H1 (cell line): ENCODE results near the gene CLPSL2. TPM values are rescaled to one million over a fixed set of nuclear protein-coding genes. Genes with fewer than 3 reads are reported as not detected.

Experiments
- CTCF ChIA-PET: fragments of 300-600 bp; sonication (Branson Sonifier 250); formaldehyde crosslinking; loops from one replicate; lab custom pipeline; 2021; ENCODE audit not compliant: partially characterized antibody; lab: Charles Lee
- POLR2A ChIA-PET: fragments of 300-600 bp; sonication (Branson Sonifier 250); formaldehyde crosslinking; loops from one replicate; lab custom pipeline; 2021; ENCODE audit warnings: inconsistent platforms; ENCODE audit not compliant: partially characterized antibody; lab: Charles Lee
- DNase-seq, 2 experiments: peaks; one replicate each; pipeline versions ENCODE4 v3.0.0 to v3.0.0-alpha.2; 2010 to 2022; ENCODE audit warnings: low spot score in 2 of 2, low read depth in 1 of 2, mixed read lengths in 1 of 2
- FAIRE-seq: peaks from 2 replicates; lab custom pipeline; 2011; peaks lifted over from hg19 to GRCh38; lab: Jason Lieb, UNC
- H2AFZ ChIP-seq: 2 replicates; pipeline ENCODE4 v1.8.1; 2012; ENCODE audit warnings: low read length, inconsistent platforms
- H2AK5ac ChIP-seq: 2 replicates; pipeline ENCODE4 v1.6.1; 2013; ENCODE audit warnings: low read depth, low read length
- H2BK120ac ChIP-seq: replicated peaks from 2 replicates; pipeline ENCODE3; 2013; ENCODE audit warnings: low read depth, low read length, inconsistent platforms
- H2BK12ac ChIP-seq: 2 replicates; pipeline ENCODE4 v1.6.1; 2013; ENCODE audit warnings: low read depth, low read length
- H2BK15ac ChIP-seq: 2 replicates; pipeline ENCODE4 v1.6.1; 2013; ENCODE audit warnings: low read length
- H2BK20ac ChIP-seq: 2 replicates; pipeline ENCODE4 v1.6.1; 2013; ENCODE audit warnings: low read length
- H2BK5ac ChIP-seq: 2 replicates; pipeline ENCODE4 v1.6.1; 2013; ENCODE audit warnings: low read depth, low read length
- H3K14ac ChIP-seq: 2 replicates; pipeline ENCODE4 v1.6.1; 2013; ENCODE audit warnings: inconsistent platforms; ENCODE audit not compliant: insufficient read length
- H3K18ac ChIP-seq: 2 replicates; pipeline ENCODE4 v1.6.1; 2013; ENCODE audit warnings: low read length; ENCODE audit errors: extremely low read depth
- H3K23ac ChIP-seq: 2 replicates; pipeline ENCODE4 v1.6.1; 2013; ENCODE audit warnings: inconsistent platforms; ENCODE audit not compliant: insufficient read length
- H3K23me2 ChIP-seq: 2 replicates; pipeline ENCODE4 v1.6.1; 2013; ENCODE audit warnings: low read depth, low read length
- H3K27ac ChIP-seq: 2 replicates; pipeline ENCODE4 v1.6.1; 2011; ENCODE audit warnings: low read depth, low read length, inconsistent platforms
- H3K27me3 ChIP-seq, 4 experiments: replicated peaks in 1 of 4; 1 replicate in 1 of 4; 2 replicates in 3 of 4; pipeline versions ENCODE4 v1.6.1 to v1.8.1; 2011 to 2013; ENCODE audit warnings: low read length in 3 of 4, mild to moderate bottlenecking in 3 of 4, inconsistent platforms in 2 of 4, mixed read lengths in 2 of 4, moderate library complexity in 1 of 4; ENCODE audit not compliant: control insufficient read depth in 3 of 4, insufficient read depth in 3 of 4; ENCODE audit errors: extremely low read depth in 1 of 4
- H3K36me3 ChIP-seq, 4 experiments: 2 replicates each; pipeline versions ENCODE4 v1.6.1 to v1.8.1; 2011 to 2013; ENCODE audit warnings: mild to moderate bottlenecking in 4 of 4, low read length in 3 of 4, moderate library complexity in 2 of 4, control low read depth in 1 of 4, inconsistent platforms in 1 of 4; ENCODE audit not compliant: insufficient read depth in 4 of 4, control insufficient read depth in 2 of 4
- H3K4ac ChIP-seq: replicated peaks from 2 replicates; pipeline ENCODE3; 2013; ENCODE audit warnings: low read length, low read depth, mixed read lengths, inconsistent platforms; ENCODE audit not compliant: insufficient read length
- H3K4me1 ChIP-seq, 4 experiments: replicated peaks in 1 of 4; 1 replicate in 1 of 4; 2 replicates in 3 of 4; pipeline versions ENCODE4 v1.6.1 to v1.8.1; 2011 to 2013; ENCODE audit warnings: low read length in 3 of 4, inconsistent platforms in 2 of 4, mixed read lengths in 1 of 4; ENCODE audit not compliant: insufficient read depth in 4 of 4, control insufficient read depth in 3 of 4
- H3K4me2 ChIP-seq, 2 experiments: 2 replicates each; pipeline versions ENCODE4 v1.6.1 to v1.8.1; 2011 to 2013; ENCODE audit warnings: low read depth in 2 of 2, low read length in 2 of 2, control low read depth in 1 of 2, inconsistent platforms in 1 of 2, mild to moderate bottlenecking in 1 of 2; ENCODE audit not compliant: insufficient read depth in 1 of 2
- H3K4me3 ChIP-seq, 4 experiments: fragments of 200-600, 300-600 bp in 1 of 4; sonication (generic), shearing (Covaris generic), sonication (Bioruptor Twin) in 1 of 4; 2 replicates each; pipeline versions ENCODE4 v1.5.1 to v1.8.1; 2011 to 2016; ENCODE audit warnings: low read length in 4 of 4, low read depth in 3 of 4, control low read depth in 2 of 4, inconsistent platforms in 2 of 4, mild to moderate bottlenecking in 2 of 4, mixed read lengths in 1 of 4, moderate library complexity in 1 of 4; ENCODE audit not compliant: insufficient read depth in 2 of 4; ENCODE audit errors: extremely low read depth in 1 of 4
- H3K56ac ChIP-seq: replicated peaks from 2 replicates; pipeline ENCODE3; 2013; ENCODE audit warnings: low read depth, mild to moderate bottlenecking, mixed read lengths, low read length, inconsistent platforms; ENCODE audit not compliant: insufficient read length
- H3K79me1 ChIP-seq: 2 replicates; pipeline ENCODE4 v1.6.1; 2013; ENCODE audit warnings: low read depth, low read length, control low read depth
- H3K79me2 ChIP-seq, 2 experiments: 2 replicates each; pipeline versions ENCODE4 v1.6.1 to v1.8.1; 2012 to 2013; ENCODE audit warnings: low read length in 2 of 2, mild to moderate bottlenecking in 2 of 2, inconsistent platforms in 1 of 2; ENCODE audit not compliant: insufficient read depth in 2 of 2, control insufficient read depth in 1 of 2
- H3K9ac ChIP-seq, 4 experiments: replicated peaks in 1 of 4; 1 replicate in 1 of 4; 2 replicates in 3 of 4; pipeline versions ENCODE4 v1.6.1 to v1.8.1; 2011 to 2013; ENCODE audit warnings: low read depth in 3 of 4, low read length in 3 of 4, control low read depth in 2 of 4, mild to moderate bottlenecking in 2 of 4, moderate library complexity in 2 of 4, inconsistent platforms in 1 of 4; ENCODE audit errors: extremely low read depth in 1 of 4
- H3K9me3 ChIP-seq, 2 experiments: 2 replicates each; pipeline versions ENCODE4 v1.6.1 to v1.8.1; 2012 to 2013; ENCODE audit warnings: mild to moderate bottlenecking in 2 of 2, moderate library complexity in 2 of 2, control low read depth in 1 of 2, inconsistent platforms in 1 of 2, low read depth in 1 of 2, low read length in 1 of 2, mixed read lengths in 1 of 2; ENCODE audit not compliant: insufficient read depth in 2 of 2
- H4K20me1 ChIP-seq, 2 experiments: replicated peaks in 1 of 2; 2 replicates each; pipeline versions ENCODE3 to v1.8.1; 2011 to 2013; ENCODE audit warnings: inconsistent platforms in 2 of 2, low read length in 2 of 2, mild to moderate bottlenecking in 1 of 2; ENCODE audit not compliant: insufficient read depth in 2 of 2, control insufficient read depth in 1 of 2
- H4K5ac ChIP-seq: 2 replicates; pipeline ENCODE4 v1.6.1; 2013; ENCODE audit warnings: low read length, low read depth, mixed read lengths, inconsistent platforms; ENCODE audit not compliant: insufficient read length
- H4K8ac ChIP-seq: 2 replicates; pipeline ENCODE4 v1.8.0; 2013; ENCODE audit warnings: mild to moderate bottlenecking, moderate library complexity, low read length, inconsistent platforms; ENCODE audit not compliant: insufficient read depth; ENCODE audit errors: extremely low read depth
- H4K91ac ChIP-seq: replicated peaks from 2 replicates; pipeline ENCODE3; 2013; ENCODE audit warnings: low read length, mixed read lengths, inconsistent platforms; ENCODE audit not compliant: insufficient read length
- BRCA1 ChIP-seq: IDR thresholded peaks from 2 replicates; pipeline ENCODE4 v1.6.1; 2012; ENCODE audit warnings: low read depth, low read length, improper control_type of control experiment
- RBBP5 ChIP-seq: IDR thresholded peaks from 2 replicates; pipeline ENCODE4 v1.7.1; 2012; ENCODE audit warnings: low read depth, mild to moderate bottlenecking, inconsistent platforms, low read length, moderate library complexity, borderline replicate concordance
- SRF ChIP-seq: IDR thresholded peaks from 2 replicates; pipeline ENCODE4 v1.6.1; 2011; ENCODE audit warnings: mild to moderate bottlenecking, low read depth, low read length, moderate library complexity
- WGBS, 2 experiments: shearing (Covaris generic) in 1 of 2; methylation state at CpG; one replicate each; pipeline versions ENCODE4 v1.1.6 to v1.1.7; 2013 to 2015; ENCODE audit warnings: low lambda C conversion rate in 2 of 2, mixed read lengths in 2 of 2, inconsistent platforms in 1 of 2, low coverage in 1 of 2, missing lambda C conversion rate in 1 of 2; ENCODE audit not compliant: insufficient replicate concordance in 2 of 2, insufficient coverage in 1 of 2, insufficient read length in 1 of 2; ENCODE audit errors: extremely low coverage in 1 of 2, missing lambda C conversion rate in 1 of 2; 5-methylcytosine and 5-hydroxymethylcytosine counted together
- polyA plus RNA-seq, 7 experiments: library from polyadenylated mRNA; depleted of rRNA in 3 of 7; stranded (reverse) in 5 of 7; unstranded in 2 of 7; fragments of >200 nt in 5 of 7; fragments of 200-250 nt in 2 of 7; gene quantifications; 1 replicate in 5 of 7; 2 replicates in 1 of 7; 4 replicates in 1 of 7; pipeline versions ENCODE4 v1.2.1 to v1.2.3, GENCODE V29; 2011 to 2013; ENCODE audit warnings: missing spikeins in 2 of 7, mixed read lengths in 2 of 7
- total RNA-seq: library from RNA; stranded (reverse); fragmentation: NEBNext Ultra II Directional; extraction: Animal tissue kit (Norgen Biotek cat#: 25700); gene quantifications from 2 replicates; pipeline ENCODE4 v1.2.1, GENCODE V29; 2021

Gene CLPSL2
- total and polyA plus RNA-seq, 2 of the 8 experiments (the other 6 are each of a cell fraction or from before 2014, with no cell fraction given): 1.4 to 3.4 TPM

DNA sequence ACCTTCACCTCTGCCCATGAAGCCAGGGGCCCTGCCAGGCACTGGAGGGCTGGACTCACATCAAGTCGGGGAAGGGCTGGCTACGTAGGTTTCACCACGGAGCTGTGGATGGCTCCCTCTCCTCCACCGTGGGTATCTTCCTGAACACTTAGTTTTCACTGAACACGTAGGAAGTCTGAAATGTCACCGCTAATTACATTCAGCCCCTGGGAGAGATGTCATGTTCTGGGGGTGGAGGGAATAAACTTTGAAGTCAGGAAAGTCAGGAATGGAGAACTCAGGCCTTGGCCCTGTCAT is 35.2 kb downstream of the CLPSL2 start:
- Histone ChIP-seq H2AK5ac (no peak overlapping the region), H2BK12ac (no peak overlapping the region), H3K27ac (no peak overlapping the region), H3K23me2 (no peaks in the 10 kb centered on the region), H2BK20ac (no peak overlapping the region), H4K5ac (no peak overlapping the region), H2BK5ac (no peak overlapping the region), H3K4ac (no peak overlapping the region), H3K23ac (no peak overlapping the region), H3K4me1 (peaks cover 0 to 3% (median 0%) of the 10 kb centered on the region in 4 experiments; a peak in 1 of 7 replicates), H3K4me3 (no peak overlapping the region), H4K91ac (no peak overlapping the region), H3K27me3 (no peaks in the 10 kb centered on the region), H4K20me1 (no peaks in the 10 kb centered on the region), H3K18ac (no peak overlapping the region), H2BK120ac (no peak overlapping the region), H3K36me3 (no peaks in the 10 kb centered on the region), H3K14ac (no peak overlapping the region), H3K79me1 (no peaks in the 10 kb centered on the region), H3K4me2 (no peak overlapping the region), H2AFZ (no peak overlapping the region), H3K9me3 (no peaks in the 10 kb centered on the region), H3K56ac (no peak overlapping the region), H2BK15ac (no peak overlapping the region), H3K79me2 (no peaks in the 10 kb centered on the region), H4K8ac (no peak overlapping the region), H3K9ac (no peak overlapping the region)
- 94% methylated on average over 6 of the region's 6 CpGs; no CpG with 5 or more reads in 1 of the 2 experiments for WGBS, 2 experiments
- no peak for FAIRE-seq
- ChIA-PET POLR2A (interaction anchor here (0.8 to 2.5 kb wide), 2 partner anchors 47 to 75 kb away, joined by 3 to 12 read pairs; no protein-coding TSS in a partner anchor), CTCF (interaction anchor here (1.0 to 1.6 kb wide), 4 partner anchors 52 to 435 kb away, joined by 3 to 4 read pairs (median 4); partner anchors contain the start of gene RPL10A)
- DNase-seq: no peak
- no peak for TF ChIP-seq BRCA1
- TF ChIP-seq RBBP5: no peak
- TF ChIP-seq SRF: no peak
